HS-5 (cell line): ENCODE measurements around the gene TMIE.

Source experiments
- DNase-seq: peaks from one replicate; pipeline ENCODE4 v3.0.0-alpha.2; 2012; ENCODE audit warnings: low read depth

TMIE gene

GRCh38 chr3:46708401-46709156, 7.4 kb downstream of the TMIE start:
- DNase-seq: no peak

- DNase-seq: no peak
These were observed 8.0 kb downstream of the TMIE start for GRCh38 chr3:46709157-46709654.

GRCh38 chr3:46709721-46710120, 8.5 kb downstream of the TMIE start:
- no peak for DNase-seq

- DNase-seq: no peak
These were observed 9.0 kb downstream of the TMIE start for GRCh38 chr3:46710229-46710628.

GRCh38 chr3:46710671-46711295, 9.6 kb downstream of the TMIE start:
- no peak for DNase-seq

GRCh38 chr3:46711305-46711704, 10.1 kb downstream of the TMIE start:
- DNase-seq: no peak

- DNase-seq: no peak
These were observed 10.6 kb downstream of the TMIE start for GRCh38 chr3:46711760-46712159.

GRCh38 chr3:46712191-46713049, 11.2 kb downstream of the TMIE start:
- DNase-seq: no peak

- DNase-seq: no peak
These were observed 12.1 kb downstream of the TMIE start for GRCh38 chr3:46713050-46713897.

- DNase-seq: no peak
These were observed 12.8 kb downstream of the TMIE start for GRCh38 chr3:46713898-46714552.

GRCh38 chr3:46714728-46715506, 13.7 kb downstream of the TMIE start:
- DNase-seq: no peak

GRCh38 chr3:46715507-46716175, 14.4 kb downstream of the TMIE start:
- DNase-seq: no peak

- DNase-seq: no peak
These were observed 15.6 kb downstream of the TMIE start for GRCh38 chr3:46716461-46717441.

GRCh38 chr3:46717447-46718231, 16.4 kb downstream of the TMIE start, which contains the start of gene PRSS50:
Gene PRSS50, minus strand, starts transcription at chr3:46717869. Its CDS starts 45 bp downstream, at chr3:46717824.
- no peak for DNase-seq

- no peak for DNase-seq
These were observed 17.9 kb downstream of the TMIE start for GRCh38 chr3:46719044-46719565.

GRCh38 chr3:46719735-46720271, 18.6 kb downstream of the TMIE start:
- no peak for DNase-seq

GRCh38 chr3:46721009-46721408, 19.8 kb downstream of the TMIE start:
- no peak for DNase-seq
